H9 (cell line): ENCODE results near the gene MED10. TPM values are rescaled to one million over a fixed set of nuclear protein-coding genes. Genes with fewer than 3 reads are reported as not detected.

Experiments
- DNase-seq: peaks from one replicate; pipeline ENCODE4 v3.0.0-alpha.2; 2017
- H2AFZ ChIP-seq: one replicate; pipeline ENCODE4 v1.6.1; 2013; ENCODE audit warnings: mild to moderate bottlenecking, low read length, control low read depth, moderate library complexity
- H2AK5ac ChIP-seq: 2 replicates; pipeline ENCODE4 v1.6.1; 2013; ENCODE audit warnings: low read length, control low read depth, mixed read lengths; ENCODE audit not compliant: insufficient read length
- H2BK120ac ChIP-seq: one replicate; pipeline ENCODE4 v1.6.1; 2013; ENCODE audit warnings: low read depth, mild to moderate bottlenecking, low read length, control low read depth, inconsistent platforms; ENCODE audit not compliant: poor library complexity, severe bottlenecking
- H2BK12ac ChIP-seq: 2 replicates; pipeline ENCODE4 v1.6.1; 2013; ENCODE audit warnings: low read length, control low read depth, mixed read lengths, low read depth; ENCODE audit not compliant: insufficient read length
- H2BK15ac ChIP-seq: 2 replicates; pipeline ENCODE4 v1.6.1; 2013; ENCODE audit warnings: low read depth, low read length, control low read depth
- H2BK20ac ChIP-seq: one replicate; pipeline ENCODE4 v1.6.1; 2013; ENCODE audit warnings: low read depth, mild to moderate bottlenecking, low read length, control low read depth, inconsistent platforms; ENCODE audit not compliant: poor library complexity, severe bottlenecking
- H2BK5ac ChIP-seq: 2 replicates; pipeline ENCODE4 v1.6.1; 2013; ENCODE audit warnings: low read length, control low read depth, mixed read lengths; ENCODE audit not compliant: insufficient read length
- H3K14ac ChIP-seq: 2 replicates; pipeline ENCODE4 v1.6.1; 2013; ENCODE audit warnings: low read length, control low read depth; ENCODE audit not compliant: insufficient read depth
- H3K18ac ChIP-seq: 2 replicates; pipeline ENCODE4 v1.6.1; 2013; ENCODE audit warnings: low read depth, mild to moderate bottlenecking, mixed read lengths, low read length, control low read depth; ENCODE audit not compliant: insufficient read length
- H3K23ac ChIP-seq: 2 replicates; pipeline ENCODE4 v1.6.1; 2013; ENCODE audit warnings: low read length, control low read depth, mixed read lengths, low read depth; ENCODE audit not compliant: insufficient read length
- H3K23me2 ChIP-seq: 2 replicates; pipeline ENCODE4 v1.6.1; 2013; ENCODE audit warnings: low read depth, mild to moderate bottlenecking, mixed read lengths, low read length, control low read depth; ENCODE audit not compliant: insufficient read length, poor library complexity, severe bottlenecking
- H3K27ac ChIP-seq: 2 replicates; pipeline ENCODE4 v1.5.1; 2013; ENCODE audit warnings: low read length, control low read depth, mixed read lengths, low read depth; ENCODE audit not compliant: insufficient read length
- H3K27me3 ChIP-seq: 2 replicates; pipeline ENCODE4 v1.6.1; 2013; ENCODE audit warnings: low read length, control low read depth, inconsistent platforms; ENCODE audit not compliant: insufficient read depth
- H3K4ac ChIP-seq: 2 replicates; pipeline ENCODE4 v1.6.1; 2013; ENCODE audit warnings: low read depth, mild to moderate bottlenecking, control low read depth, inconsistent platforms, low read length, moderate library complexity
- H3K4me1 ChIP-seq: 2 replicates; pipeline ENCODE4 v1.6.1; 2013; ENCODE audit warnings: low read length, control low read depth, inconsistent platforms; ENCODE audit not compliant: insufficient read depth
- H3K4me2 ChIP-seq: 2 replicates; pipeline ENCODE4 v1.6.1; 2013; ENCODE audit warnings: low read length, control low read depth, mixed read lengths; ENCODE audit not compliant: insufficient read length, insufficient read depth
- H3K56ac ChIP-seq: 2 replicates; pipeline ENCODE4 v1.6.1; 2013; ENCODE audit warnings: low read depth, mild to moderate bottlenecking, mixed read lengths, low read length, control low read depth; ENCODE audit not compliant: insufficient read length
- H3K79me1 ChIP-seq: 2 replicates; pipeline ENCODE4 v1.6.1; 2013; ENCODE audit warnings: low read depth, mild to moderate bottlenecking, moderate library complexity, low read length, control low read depth, inconsistent platforms; ENCODE audit not compliant: insufficient read depth, poor library complexity, severe bottlenecking
- H3K79me2 ChIP-seq: 2 replicates; pipeline ENCODE4 v1.6.1; 2013; ENCODE audit warnings: low read length, control low read depth, inconsistent platforms; ENCODE audit not compliant: insufficient read depth
- H3K9ac ChIP-seq: 2 replicates; pipeline ENCODE4 v1.6.1; 2013; ENCODE audit warnings: low read length, control low read depth, mixed read lengths; ENCODE audit not compliant: insufficient read length; ENCODE audit errors: extremely low read depth
- H3K9me3 ChIP-seq: one replicate; pipeline ENCODE4 v1.6.1; 2013; ENCODE audit warnings: low read depth, low read length, inconsistent platforms; ENCODE audit not compliant: control insufficient read depth
- H3T11ph ChIP-seq: one replicate; pipeline ENCODE4 v1.6.1; 2013; ENCODE audit warnings: mild to moderate bottlenecking, low read length, control low read depth, inconsistent platforms
- H4K20me1 ChIP-seq: one replicate; pipeline ENCODE4 v1.6.1; 2013; ENCODE audit not compliant: control insufficient read depth, insufficient read length, insufficient read depth
- H4K5ac ChIP-seq: 2 replicates; pipeline ENCODE4 v1.6.1; 2013; ENCODE audit warnings: low read depth, mild to moderate bottlenecking, mixed read lengths, low read length, control low read depth; ENCODE audit not compliant: insufficient read length
- H4K8ac ChIP-seq: replicated peaks from 2 replicates; pipeline ENCODE4 v1.6.1; 2013; ENCODE audit warnings: low read length, control low read depth, mixed read lengths, low read depth; ENCODE audit not compliant: insufficient read length
- H4K91ac ChIP-seq: 2 replicates; pipeline ENCODE4 v1.6.1; 2013; ENCODE audit warnings: low read depth, mild to moderate bottlenecking, moderate library complexity, mixed read lengths, low read length, control low read depth; ENCODE audit not compliant: insufficient read length
- H3K27ac Mint-ChIP-seq, 3 experiments: 2 replicates in 2 of 3; 3 replicates in 1 of 3; pipeline ENCODE4 v1.8.0; 2020 to 2021; ENCODE audit warnings: mixed read lengths in 3 of 3, mild to moderate bottlenecking in 1 of 3, moderate library complexity in 1 of 3
- H3K27me3 Mint-ChIP-seq: 2 replicates; pipeline ENCODE4 v1.8.0; 2021; ENCODE audit warnings: low read depth, mild to moderate bottlenecking, moderate library complexity, mixed read lengths
- H3K36me3 Mint-ChIP-seq, 3 experiments: 2 replicates in 2 of 3; 3 replicates in 1 of 3; pipeline ENCODE4 v1.8.0; 2020 to 2021; ENCODE audit warnings: low read depth in 3 of 3, mixed read lengths in 3 of 3; ENCODE audit not compliant: insufficient read depth in 1 of 3
- H3K4me1 Mint-ChIP-seq, 2 experiments: 2 replicates each; pipeline ENCODE4 v1.8.0; 2020; ENCODE audit warnings: mixed read lengths in 2 of 2
- H3K4me3 Mint-ChIP-seq, 2 experiments: 2 replicates in 1 of 2; 3 replicates in 1 of 2; pipeline ENCODE4 v1.8.0; 2020 to 2021; ENCODE audit warnings: mild to moderate bottlenecking in 2 of 2, mixed read lengths in 2 of 2, moderate library complexity in 1 of 2
- H3K9me3 Mint-ChIP-seq, 2 experiments: 2 replicates in 1 of 2; 3 replicates in 1 of 2; pipeline ENCODE4 v1.8.0; 2020; ENCODE audit warnings: mild to moderate bottlenecking in 2 of 2, mixed read lengths in 2 of 2, moderate library complexity in 1 of 2
- CTCF ChIP-seq: fragments of 200-600 bp; sonication (generic); conservative IDR thresholded peaks from 3 replicates; pipeline ENCODE4 v1.8.0; 2021; ENCODE audit warnings: antibody characterized with exemption, mild to moderate bottlenecking
- WGBS: extraction: QIAGEN DNeasy Blood & Tissue Kit; methylation state at CpG from one replicate; pipeline ENCODE4 v1.1.7; 2013; ENCODE audit warnings: missing lambda C conversion rate, low lambda C conversion rate, mixed read lengths; ENCODE audit not compliant: insufficient read length; ENCODE audit errors: extremely low coverage; 5-methylcytosine and 5-hydroxymethylcytosine counted together
- total RNA-seq: library from RNA; stranded (reverse); gene quantifications from 2 replicates; pipeline ENCODE4 v1.2.1, GENCODE V29; 2021

Gene MED10
- total RNA-seq, 1 experiment from 2014 or later: 35.3 TPM

- no peak overlapping the region for H2AK5ac ChIP-seq
- H2BK5ac ChIP-seq: no peak overlapping the region
- Mint-ChIP-seq H3K27me3 (peaks cover 4% of the 10 kb centered on the region), H3K4me3 (no peak overlapping the region), H3K4me1 (peaks cover 4 to 9% of the 10 kb centered on the region in 2 experiments; a peak in 3 of 4 replicates), H3K27ac (no peak overlapping the region), H3K36me3 (no peaks in the 10 kb centered on the region), H3K9me3 (no peaks in the 10 kb centered on the region)
- H3K14ac ChIP-seq: no peak overlapping the region
- H3K4me1 ChIP-seq: no peaks in the 10 kb centered on the region
- H3K4ac ChIP-seq: no peak overlapping the region
- no peak overlapping the region for H4K91ac ChIP-seq
- no peak for DNase-seq
- no peak overlapping the region for H3K23ac ChIP-seq
- no peaks in the 10 kb centered on the region for H4K20me1 ChIP-seq
- no peak overlapping the region for H3K27ac ChIP-seq
- TF ChIP-seq CTCF: no peak
- H2AFZ ChIP-seq: no peak overlapping the region
- H3K23me2 ChIP-seq: no peaks in the 10 kb centered on the region
- H3K79me2 ChIP-seq: no peaks in the 10 kb centered on the region
- H2BK20ac ChIP-seq: no peak overlapping the region
- H3K27me3 ChIP-seq: no peaks in the 10 kb centered on the region
- H3K9ac ChIP-seq: no peak overlapping the region
- no peak overlapping the region for H3K4me2 ChIP-seq
- H3T11ph ChIP-seq: no peak overlapping the region
- H2BK12ac ChIP-seq: no peak overlapping the region
- H2BK120ac ChIP-seq: no peak overlapping the region
- H3K79me1 ChIP-seq: no peaks in the 10 kb centered on the region
- H3K56ac ChIP-seq: no peak overlapping the region
- H4K5ac ChIP-seq: no peak overlapping the region
- H4K8ac ChIP-seq: no peak overlapping the region
- WGBS: no CpG with 5 or more reads among the region's 4 CpGs
- no peak overlapping the region for H3K18ac ChIP-seq
- no peaks in the 10 kb centered on the region for H3K9me3 ChIP-seq
- H2BK15ac ChIP-seq: no peak overlapping the region
Observed at GRCh38 chr5:6403416-6403815, 25.1 kb upstream of the MED10 start.
